IMR-90 (cell line): ENCODE data around the gene SPTLC2. TPM values are rescaled to one million over a fixed set of nuclear protein-coding genes. Genes with fewer than 3 reads are reported as not detected.

Experiments
- ATAC-seq: fragments of 200-7000 bp; cut with Tn5 transposase; 2 replicates; pipeline ENCODE4 v1.9.1; 2020; ENCODE audit warnings: low read depth, mild to moderate bottlenecking, moderate library complexity
- BruUV-seq: library from RNA; stranded (reverse); fragments of 400-500 nt; replicated peaks from 2 replicates; lab custom pipeline; 2021; lab: Mats Ljungman, UMichigan
- CTCF ChIA-PET: fragments of 300-600 bp; formaldehyde crosslinking; extraction: SDS; loops from one replicate; lab custom pipeline; 2021; ENCODE audit warnings: antibody characterized with exemption; lab: Yijun Ruan, JAX
- POLR2A ChIA-PET: fragments of 300-600 bp; sonication (Branson Sonifier 250); formaldehyde crosslinking; loops from one replicate; lab custom pipeline; 2022; ENCODE audit warnings: antibody characterized with exemption; ENCODE audit not compliant: unreplicated experiment; lab: Charles Lee
- DNase-seq: peaks from one replicate; pipeline ENCODE4 v3.0.0; 2013
- H2AFZ ChIP-seq: replicated peaks from 2 replicates; pipeline ENCODE3; 2013; ENCODE audit warnings: low read length, mild to moderate bottlenecking; ENCODE audit not compliant: poor library complexity
- H2AK5ac ChIP-seq: 2 replicates; pipeline ENCODE4 v1.6.1; 2013; ENCODE audit warnings: low read depth, low read length, inconsistent platforms
- H2AK9ac ChIP-seq: replicated peaks from 2 replicates; pipeline ENCODE3; 2013; ENCODE audit warnings: mild to moderate bottlenecking, low read depth, low read length, moderate library complexity; ENCODE audit not compliant: poor library complexity
- H2BK120ac ChIP-seq: 2 replicates; pipeline ENCODE4 v1.6.1; 2013; ENCODE audit warnings: low read depth, low read length, inconsistent platforms
- H2BK15ac ChIP-seq: 3 replicates; pipeline ENCODE4 v1.6.1; 2013; ENCODE audit warnings: low read depth, low read length, inconsistent platforms
- H2BK20ac ChIP-seq: 2 replicates; pipeline ENCODE4 v1.6.1; 2013; ENCODE audit warnings: low read depth, mild to moderate bottlenecking, inconsistent platforms, low read length, moderate library complexity
- H2BK5ac ChIP-seq: 2 replicates; pipeline ENCODE4 v1.6.1; 2013; ENCODE audit warnings: mild to moderate bottlenecking, low read depth, low read length, inconsistent platforms; ENCODE audit not compliant: poor library complexity, severe bottlenecking
- H3K14ac ChIP-seq: replicated peaks from 2 replicates; pipeline ENCODE4 v1.6.1; 2013; ENCODE audit warnings: low read depth, low read length, inconsistent platforms
- H3K18ac ChIP-seq: 2 replicates; pipeline ENCODE4 v1.6.1; 2013; ENCODE audit warnings: low read depth, low read length, control low read depth
- H3K23ac ChIP-seq: 2 replicates; pipeline ENCODE4 v1.6.1; 2013; ENCODE audit warnings: low read depth, low read length, inconsistent platforms
- H3K27ac ChIP-seq: 2 replicates; pipeline ENCODE4 v1.5.1; 2013; ENCODE audit warnings: mild to moderate bottlenecking, control low read depth, low read length; ENCODE audit not compliant: insufficient read depth
- H3K27me3 ChIP-seq: 2 replicates; pipeline ENCODE4 v1.6.1; 2013; ENCODE audit warnings: low read length; ENCODE audit not compliant: control insufficient read depth, insufficient read depth
- H3K36me3 ChIP-seq: 2 replicates; pipeline ENCODE4 v1.6.1; 2013; ENCODE audit warnings: low read length, mixed read lengths; ENCODE audit not compliant: control insufficient read depth, insufficient read depth
- H3K4ac ChIP-seq: 2 replicates; pipeline ENCODE4 v1.6.1; 2013; ENCODE audit warnings: low read depth, low read length, inconsistent platforms
- H3K4me1 ChIP-seq: 2 replicates; pipeline ENCODE4 v1.6.1; 2013; ENCODE audit warnings: low read length, mixed read lengths; ENCODE audit not compliant: control insufficient read depth, insufficient read depth
- H3K4me2 ChIP-seq: 2 replicates; pipeline ENCODE4 v1.6.1; 2013; ENCODE audit warnings: low read depth, mild to moderate bottlenecking, control low read depth, low read length, moderate library complexity
- H3K4me3 ChIP-seq: 2 replicates; pipeline ENCODE4 v1.5.1; 2013; ENCODE audit warnings: low read depth, mild to moderate bottlenecking, control low read depth, low read length, moderate library complexity; ENCODE audit not compliant: insufficient read depth
- H3K56ac ChIP-seq: 2 replicates; pipeline ENCODE4 v1.6.1; 2013; ENCODE audit warnings: low read length, inconsistent platforms; ENCODE audit not compliant: insufficient read depth; ENCODE audit errors: extremely low read depth
- H3K79me1 ChIP-seq, 2 experiments: 2 replicates each; pipeline ENCODE4 v1.6.1; 2013; ENCODE audit warnings: low read length in 2 of 2, inconsistent platforms in 1 of 2, low read depth in 1 of 2
- H3K9ac ChIP-seq: 2 replicates; pipeline ENCODE4 v1.6.1; 2013; ENCODE audit warnings: low read depth, low read length, control low read depth
- H3K9me1 ChIP-seq: 2 replicates; pipeline ENCODE4 v1.6.1; 2013; ENCODE audit warnings: low read length, inconsistent platforms; ENCODE audit not compliant: insufficient read depth
- H3K9me3 ChIP-seq: 2 replicates; pipeline ENCODE4 v1.6.1; 2013; ENCODE audit warnings: low read length; ENCODE audit not compliant: control insufficient read depth, insufficient read depth
- H4K20me1 ChIP-seq: 2 replicates; pipeline ENCODE4 v1.6.1; 2013; ENCODE audit warnings: low read length, inconsistent platforms; ENCODE audit not compliant: insufficient read depth
- H4K5ac ChIP-seq: 2 replicates; pipeline ENCODE4 v1.6.1; 2013; ENCODE audit warnings: mild to moderate bottlenecking, low read depth, low read length, control low read depth
- H4K8ac ChIP-seq, 2 experiments: 2 replicates each; pipeline ENCODE4 v1.6.1; 2013; ENCODE audit warnings: low read depth in 2 of 2, low read length in 2 of 2, control low read depth in 1 of 2, inconsistent platforms in 1 of 2
- H4K91ac ChIP-seq: 2 replicates; pipeline ENCODE4 v1.6.1; 2013; ENCODE audit warnings: low read depth, low read length, inconsistent platforms; ENCODE audit not compliant: insufficient read depth
- CHD1 ChIP-seq: IDR thresholded peaks from 2 replicates; pipeline ENCODE4 v1.6.1; 2012; ENCODE audit warnings: low read depth, low read length, improper control_type of control experiment
- MXI1 ChIP-seq: IDR thresholded peaks from 2 replicates; pipeline ENCODE4 v1.6.1; 2012; ENCODE audit warnings: low read depth, mild to moderate bottlenecking, low read length, moderate library complexity, borderline replicate concordance
- WGBS, 2 experiments: methylation state at CpG; one replicate each; pipeline versions ENCODE4 v1.1.5 to v1.1.7; 2013; ENCODE audit warnings: missing lambda C conversion rate in 2 of 2; ENCODE audit not compliant: insufficient read length in 1 of 2; ENCODE audit errors: extremely low coverage in 2 of 2; 5-methylcytosine and 5-hydroxymethylcytosine counted together
- dilution Hi-C: fragments of 300-500 bp; cut with HindIII; formaldehyde crosslinking; loops from one replicate; pipeline ENCODE4 v1.14.3; 2018; ENCODE audit warnings: low sequenced_read_pairs; ENCODE audit not compliant: unreplicated experiment
- in situ Hi-C: fragments of 300-500 bp; cut with MboI; formaldehyde crosslinking; loops from 3 replicates; pipeline ENCODE4 v1.14.3; 2019; ENCODE audit warnings: low sequenced_read_pairs, inconsistent platforms, mixed read lengths
- intact Hi-C: fragments of 100-400 bp; cut with micrococcal nuclease; formaldehyde crosslinking; loops from 2 replicates; pipeline ENCODE4 v1.10.0; 2022
- polyA plus RNA-seq, 3 experiments: library from polyadenylated mRNA; depleted of rRNA; stranded (reverse); fragments of >200 nt; gene quantifications; 2 replicates each; pipeline ENCODE4 v1.2.3, GENCODE V29; 2012; ENCODE audit warnings: low replicate concordance in 1 of 3
- total RNA-seq: library from RNA; depleted of rRNA; stranded (reverse); fragments of >200 nt; gene quantifications from 2 replicates; pipeline ENCODE4 v1.2.3, GENCODE V29; 2012

Gene SPTLC2
- total and polyA plus RNA-seq, 2 of the 4 experiments (the other 2 are of a cell fraction) = 22.6 to 68.3 TPM

GRCh38 chr14:77458249-77458950, 158.0 kb downstream of the SPTLC2 start:
- CTCF ChIA-PET = interaction anchor here (0.5 to 1.3 kb wide), 7 partner anchors 10 to 237 kb away, joined by 3 to 8 read pairs (median 3); no protein-coding TSS in a partner anchor
- H3K4me1 ChIP-seq = peaks cover 3% of the 10 kb centered on the region
- 0% methylated on average over 4 of the region's 29 CpGs; no CpG with 5 or more reads in 1 of the 2 experiments for WGBS, 2 experiments
- dilution Hi-C loops (no loop called here), in situ Hi-C loops (no loop called here), intact Hi-C loops (loop anchor here (1.0 to 10.0 kb wide), 4 partner anchors 136 to 344 kb away; partner anchors contain the start of genes ADCK1, GSTZ1 and POMT2)
- H2BK15ac ChIP-seq = no peak overlapping the region
- peaks cover 2% of the 10 kb centered on the region; the same call in 1 of the 2 replicates for H3K9me1 ChIP-seq
- peak overlapping the region; percentile 83 for H3K4ac ChIP-seq
- H3K9ac ChIP-seq = peak overlapping the region; percentile 96
- H4K8ac ChIP-seq = peak overlapping the region; percentile 41 to 81; a peak in 3 of 4 replicates
- peak overlapping the region; percentile 7; the same call in 1 of the 2 replicates for H2AK5ac ChIP-seq
- H4K91ac ChIP-seq = peak overlapping the region; percentile 27; the same call in 1 of the 2 replicates
- H3K56ac ChIP-seq = peak overlapping the region; percentile 61; the same call in 1 of the 2 replicates
- H2AK9ac ChIP-seq = peak overlapping the region; percentile 84
- H3K79me1 ChIP-seq = peaks cover 18 to 53% of the 10 kb centered on the region in 2 experiments; a peak in 3 of 4 replicates
- BruUV-seq = no TSS peak
- peak overlapping the region; percentile 65; the same call in 1 of the 2 replicates for H3K14ac ChIP-seq
- no peak overlapping the region for H4K5ac ChIP-seq
- ATAC-seq = peak; percentile 9
- no peak overlapping the region for H3K18ac ChIP-seq
- H3K27ac ChIP-seq = peak overlapping the region; percentile 92
- H3K4me3 ChIP-seq = peak overlapping the region; percentile 60
- peak overlapping the region; percentile 52 for H2BK5ac ChIP-seq
- peak; percentile 18 for DNase-seq
- H2AFZ ChIP-seq = peak overlapping the region; percentile 99
- peak overlapping the region; percentile 75 for H3K23ac ChIP-seq
- no peak overlapping the region for H2BK120ac ChIP-seq
- no peak overlapping the region for H2BK20ac ChIP-seq
- H3K36me3 ChIP-seq = peaks cover 23% of the 10 kb centered on the region
- POLR2A ChIA-PET = interaction anchor here (1.0 kb wide), 1 partner anchor 137 kb away, joined by 3 read pairs; the partner anchor contains the start of gene GSTZ1
- TF ChIP-seq CHD1 (no peak), MXI1 (peak; percentile 90)
- peak overlapping the region; percentile 95 for H3K4me2 ChIP-seq
- no peaks in the 10 kb centered on the region for H3K9me3 ChIP-seq
- H4K20me1 ChIP-seq = peaks cover 14% of the 10 kb centered on the region; the same call in 1 of the 2 replicates
- H3K27me3 ChIP-seq = no peaks in the 10 kb centered on the region
